ENCODE data around the gene PTPRM. TPM values are rescaled to one million over a fixed set of nuclear protein-coding genes. Genes with fewer than 3 reads are reported as not detected.

The PTPRM gene
- total RNA-seq, 1 experiment from 2014 or later, result 45.6 TPM

DNA sequence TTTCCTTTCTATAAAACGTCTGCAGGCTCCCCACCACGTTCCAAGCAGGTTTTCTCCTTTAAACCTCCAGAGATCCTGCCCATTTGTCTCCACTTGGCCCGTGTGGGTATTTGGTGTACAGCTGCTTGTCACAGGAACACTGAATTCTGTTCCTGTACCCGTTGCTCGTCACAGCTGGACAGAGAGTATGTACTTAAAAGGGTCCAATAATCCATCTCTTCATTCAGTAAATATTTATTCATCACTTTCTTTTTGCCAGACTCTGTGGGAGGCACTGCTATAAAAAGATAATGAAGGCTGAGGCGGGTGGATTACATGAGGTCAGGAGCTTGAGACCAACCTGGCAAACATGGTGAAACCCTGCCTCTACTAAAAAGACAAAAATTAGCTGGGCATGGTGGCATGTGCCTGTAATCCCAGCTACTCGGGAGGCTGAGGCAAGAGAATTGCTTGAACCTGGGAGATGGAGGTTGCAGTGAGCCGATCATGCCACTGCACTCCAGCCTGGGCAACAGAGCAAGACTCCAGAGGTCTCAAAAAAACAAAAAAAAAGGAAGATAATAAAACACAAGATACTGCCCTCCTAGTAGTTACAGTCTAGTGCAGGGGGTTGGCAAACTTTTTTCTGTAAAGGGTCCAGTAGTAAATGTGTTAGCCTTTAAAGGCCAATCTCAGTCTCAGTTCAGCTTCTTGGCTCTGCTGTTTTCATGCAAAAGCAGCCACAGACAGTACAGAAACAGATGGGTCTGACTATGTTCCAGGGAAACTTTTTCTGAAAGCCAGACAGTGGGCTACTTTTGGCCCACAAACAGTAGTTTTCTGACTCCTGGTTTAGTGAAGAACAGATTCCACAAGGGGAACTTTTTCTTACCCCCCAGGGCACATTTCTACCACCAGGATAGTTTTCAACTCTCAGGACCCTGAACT is 732.2 kb downstream of the PTPRM start:
- DNase-seq (no peak), ATAC-seq (peak; percentile 36)
- Histone ChIP-seq H3K9me3 (ENCODE audit: low read length) (no peaks in the 10 kb centered on the region), H3K36me3 (ENCODE audit: low read depth, low read length) (no peaks in the 10 kb centered on the region), H3K4me1 (ENCODE audit: insufficient read depth, low read length) (peaks cover 20% of the 10 kb centered on the region), H3K9me2 (replicated peaks; ENCODE audit: low read length) (no peaks in the 10 kb centered on the region), H4K20me1 (ENCODE audit: low read length) (no peaks in the 10 kb centered on the region), H3K27me3 (ENCODE audit: low read length) (no peaks in the 10 kb centered on the region), H2AFZ (ENCODE audit: low read length) (no peak overlapping the region), H3K4me3 (ENCODE audit: low read length) (no peak overlapping the region), H3K9ac (ENCODE audit: low read length) (no peak overlapping the region), H3K4me2 (ENCODE audit: low read length) (no peak overlapping the region), H3K27ac (ENCODE audit: low read length) (no peak overlapping the region), H3F3A (ENCODE audit: low read length, unreplicated experiment) (no peaks in the 10 kb centered on the region), H3K79me2 (ENCODE audit: low read length) (no peaks in the 10 kb centered on the region)
- no TSS peak for BruUV-seq (replicated peaks)
- intact Hi-C loops (cut with micrococcal nuclease), result no loop called here
- TF ChIP-seq EZH2phosphoT487 (IDR thresholded peaks at IDR 0.05; ENCODE audit: borderline replicate concordance, low read length) (no peak), EZH2 (IDR thresholded peaks at IDR 0.05; ENCODE audit: low read length, unreplicated experiment) (no peak)
- TF ChIP-seq, protein P1, sequence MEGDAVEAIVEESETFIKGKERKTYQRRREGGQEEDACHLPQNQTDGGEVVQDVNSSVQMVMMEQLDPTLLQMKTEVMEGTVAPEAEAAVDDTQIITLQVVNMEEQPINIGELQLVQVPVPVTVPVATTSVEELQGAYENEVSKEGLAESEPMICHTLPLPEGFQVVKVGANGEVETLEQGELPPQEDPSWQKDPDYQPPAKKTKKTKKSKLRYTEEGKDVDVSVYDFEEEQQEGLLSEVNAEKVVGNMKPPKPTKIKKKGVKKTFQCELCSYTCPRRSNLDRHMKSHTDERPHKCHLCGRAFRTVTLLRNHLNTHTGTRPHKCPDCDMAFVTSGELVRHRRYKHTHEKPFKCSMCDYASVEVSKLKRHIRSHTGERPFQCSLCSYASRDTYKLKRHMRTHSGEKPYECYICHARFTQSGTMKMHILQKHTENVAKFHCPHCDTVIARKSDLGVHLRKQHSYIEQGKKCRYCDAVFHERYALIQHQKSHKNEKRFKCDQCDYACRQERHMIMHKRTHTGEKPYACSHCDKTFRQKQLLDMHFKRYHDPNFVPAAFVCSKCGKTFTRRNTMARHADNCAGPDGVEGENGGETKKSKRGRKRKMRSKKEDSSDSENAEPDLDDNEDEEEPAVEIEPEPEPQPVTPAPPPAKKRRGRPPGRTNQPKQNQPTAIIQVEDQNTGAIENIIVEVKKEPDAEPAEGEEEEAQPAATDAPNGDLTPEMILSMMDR (conservative IDR thresholded peaks at IDR 0.05; ENCODE audit: low read depth, low read length), result no peak
- POLR2A ChIA-PET (ENCODE audit: unreplicated experiment), result interaction anchor here (0.5 to 0.6 kb wide), 2 partner anchors 64 to 1027 kb away, joined by 3 to 5 read pairs; no protein-coding TSS in a partner anchor
- CTCF ChIA-PET, result no interaction called here

DNA sequence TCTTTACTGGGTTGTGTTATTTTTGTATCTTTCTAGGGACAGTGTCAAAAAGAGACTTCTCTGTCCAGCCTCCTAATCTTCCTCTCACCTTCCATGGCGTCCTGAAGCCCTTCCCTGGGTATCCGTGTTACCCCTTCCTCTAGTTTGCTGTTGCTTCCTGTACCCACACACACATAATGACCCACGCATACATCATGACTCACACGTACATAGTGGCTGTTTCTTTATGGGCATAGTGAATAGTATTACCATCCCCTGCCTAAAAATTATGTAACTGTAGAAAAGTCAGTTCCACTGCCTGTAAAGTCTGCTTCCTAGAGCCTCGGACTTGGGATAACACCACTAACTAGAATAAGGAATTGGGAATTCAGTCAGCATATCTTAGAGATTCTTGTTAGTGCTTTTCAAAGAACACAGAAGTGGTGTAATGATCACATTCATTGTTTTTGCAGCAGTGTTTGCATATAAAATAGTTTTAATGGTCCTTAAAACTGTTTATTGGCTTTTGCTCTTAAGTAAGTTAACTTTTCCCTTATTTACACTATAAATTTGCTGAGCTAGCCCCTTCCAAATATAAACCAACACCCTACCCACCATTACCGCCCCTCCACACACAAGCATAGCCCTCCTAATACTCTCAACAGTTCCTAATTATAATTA is 733.8 kb downstream of the PTPRM start:
- DNase-seq (peak; percentile 37), ATAC-seq (peak; percentile 75)
- TF ChIP-seq EZH2phosphoT487 (IDR thresholded peaks at IDR 0.05; ENCODE audit: borderline replicate concordance, low read length) (no peak), EZH2 (IDR thresholded peaks at IDR 0.05; ENCODE audit: low read length, unreplicated experiment) (no peak)
- TF ChIP-seq, protein P1 (conservative IDR thresholded peaks at IDR 0.05; ENCODE audit: low read depth, low read length), result no peak
- no peaks in the 10 kb centered on the region for H3K9me3 ChIP-seq (ENCODE audit: low read length)
- CTCF ChIA-PET, result no interaction called here
- H3F3A ChIP-seq (ENCODE audit: low read length, unreplicated experiment), result no peaks in the 10 kb centered on the region
- H3K4me2 ChIP-seq (ENCODE audit: low read length), result peak overlapping the region; percentile 12; the same call in 1 of the 2 replicates
- H3K4me1 ChIP-seq (ENCODE audit: insufficient read depth, low read length), result peaks cover 20% of the 10 kb centered on the region
- POLR2A ChIA-PET (ENCODE audit: unreplicated experiment), result interaction anchor here (0.6 kb wide), 1 partner anchor 1196 kb away, joined by 10 read pairs; no protein-coding TSS in a partner anchor
- H3K79me2 ChIP-seq (ENCODE audit: low read length), result no peaks in the 10 kb centered on the region
- H3K4me3 ChIP-seq (ENCODE audit: low read length), result no peak overlapping the region
- H2AFZ ChIP-seq (ENCODE audit: low read length), result no peak overlapping the region
- no peaks in the 10 kb centered on the region for H3K36me3 ChIP-seq (ENCODE audit: low read depth, low read length)
- intact Hi-C loops (cut with micrococcal nuclease), result no loop called here
- no peak overlapping the region for H3K9ac ChIP-seq (ENCODE audit: low read length)
- no peaks in the 10 kb centered on the region for H3K27me3 ChIP-seq (ENCODE audit: low read length)
- H3K27ac ChIP-seq (ENCODE audit: low read length), result no peak overlapping the region
- H4K20me1 ChIP-seq (ENCODE audit: low read length), result no peaks in the 10 kb centered on the region
- H3K9me2 ChIP-seq (replicated peaks; ENCODE audit: low read length), result no peaks in the 10 kb centered on the region
- no TSS peak for BruUV-seq (replicated peaks)
